ENCODE measurements around the gene GRIK5.

GRIK5 gene

GRCh38 chr19:41981724-41982123 lies 88.3 kb downstream of the GRIK5 start:
- DNase-seq = no peak

GRCh38 chr19:41978470-41978869 lies 91.5 kb downstream of the GRIK5 start:
- no peak for DNase-seq

- DNase-seq = no peak
These were observed 92.1 kb downstream of the GRIK5 start for GRCh38 chr19:41977916-41978315.

GRCh38 chr19:41974652-41975051 lies 95.4 kb downstream of the GRIK5 start:
- no peak for DNase-seq

GRCh38 chr19:41971363-41971762 lies 98.6 kb downstream of the GRIK5 start:
- no peak for DNase-seq

- DNase-seq = no peak
These were observed 100.1 kb downstream of the GRIK5 start for GRCh38 chr19:41969772-41970458.

- DNase-seq = no peak
These were observed 101.0 kb downstream of the GRIK5 start for GRCh38 chr19:41968751-41969595.

- DNase-seq = no peak
These were observed 102.8 kb downstream of the GRIK5 start for GRCh38 chr19:41967054-41967783.

- no peak for DNase-seq
These were observed 104.9 kb downstream of the GRIK5 start for GRCh38 chr19:41965106-41965505.

GRCh38 chr19:41960973-41961372 lies 109.0 kb downstream of the GRIK5 start:
- no peak for DNase-seq

- peak; percentile 93 for DNase-seq
These were observed 110.7 kb downstream of the GRIK5 start, which contains the start of gene RABAC1 for GRCh38 chr19:41959056-41960053. TSS of gene RABAC1 (minus strand) at chr19:41959321. CDS start at chr19:41959292, 29 bp downstream.

- DNase-seq = peak; percentile 83
These were observed 111.5 kb downstream of the GRIK5 start for GRCh38 chr19:41958367-41959055.

- peak; percentile 56 for DNase-seq
These were observed 112.1 kb downstream of the GRIK5 start for GRCh38 chr19:41957838-41958366.

GRCh38 chr19:41957161-41957837 lies 112.7 kb downstream of the GRIK5 start:
- no peak for DNase-seq

GRCh38 chr19:41956621-41957020 lies 113.4 kb downstream of the GRIK5 start:
- no peak for DNase-seq

GRCh38 chr19:41955521-41955920 lies 114.5 kb downstream of the GRIK5 start:
- DNase-seq = no peak

GRCh38 chr19:41951686-41952172 lies 118.3 kb downstream of the GRIK5 start:
- DNase-seq = peak; percentile 83

Data from activated CD4-positive, alpha-beta T cell treated with anti-CD3 and anti-CD28 coated beads, Interleukin-2, amount 50 U/mL, for 16 hours (primary cell).